ENCODE results near the gene TGFBR1. TPM values are rescaled to one million over a fixed set of nuclear protein-coding genes. Genes with fewer than 3 reads are reported as not detected.

Gene TGFBR1
- total and polyA plus RNA-seq, 8 donors = 5.2 to 119 (median 21.8) TPM

GRCh38 chr9:99176527-99177013 lies 71.7 kb downstream of the TGFBR1 start:
- no peaks in the 10 kb centered on the region for H3K36me3 ChIP-seq
- 61 to 78% (median 75%) methylated on average over 4 of the region's 4 CpGs for WGBS, 5 donors
- H3K27me3 ChIP-seq = no peaks in the 10 kb centered on the region
- H3K4me3 ChIP-seq = no peak overlapping the region
- no peak for DNase-seq
- TF ChIP-seq CTCF (IDR thresholded peaks at IDR 0.05) (no peak), POLR2AphosphoS5 (IDR thresholded peaks at IDR 0.05) (no peak), EP300 (IDR thresholded peaks at IDR 0.05) (no peak), POLR2A (IDR thresholded peaks at IDR 0.05) (no peak)
- H3K9me3 ChIP-seq = no peaks in the 10 kb centered on the region
- intact Hi-C loops (cut with DNase I; ENCODE audit: low total_unique reads) = no loop called here
- no peak overlapping the region for H3K27ac ChIP-seq
- no peaks in the 10 kb centered on the region for H3K4me1 ChIP-seq

GRCh38 chr9:99177576-99178366 lies 72.9 kb downstream of the TGFBR1 start:
- TF ChIP-seq POLR2A (IDR thresholded peaks at IDR 0.05) (no peak), EP300 (IDR thresholded peaks at IDR 0.05) (no peak), POLR2AphosphoS5 (IDR thresholded peaks at IDR 0.05) (no peak), CTCF (IDR thresholded peaks at IDR 0.05) (no peak)
- H3K4me1 ChIP-seq = no peaks in the 10 kb centered on the region
- intact Hi-C loops (cut with DNase I; ENCODE audit: low total_unique reads) = no loop called here
- no peak overlapping the region for H3K4me3 ChIP-seq
- no peak for DNase-seq
- WGBS, 5 donors = 84 to 92% (median 90%) methylated on average over 8 of the region's 8 CpGs
- no peaks in the 10 kb centered on the region for H3K36me3 ChIP-seq
- H3K27me3 ChIP-seq = no peaks in the 10 kb centered on the region
- H3K27ac ChIP-seq = no peak overlapping the region
- H3K9me3 ChIP-seq = no peaks in the 10 kb centered on the region

GRCh38 chr9:99178912-99179872 lies 74.3 kb downstream of the TGFBR1 start:
- no peak overlapping the region for H3K27ac ChIP-seq
- WGBS, 5 donors = 91 to 94% (median 93%) methylated on average over 17 of the region's 17 CpGs
- intact Hi-C loops (cut with DNase I; ENCODE audit: low total_unique reads) = no loop called here
- no peaks in the 10 kb centered on the region for H3K27me3 ChIP-seq
- no peaks in the 10 kb centered on the region for H3K9me3 ChIP-seq
- H3K36me3 ChIP-seq = no peaks in the 10 kb centered on the region
- DNase-seq = no peak
- H3K4me3 ChIP-seq = no peak overlapping the region
- peaks cover 0 to 4% (median 2%) of the 10 kb centered on the region in 4 donors for H3K4me1 ChIP-seq
- TF ChIP-seq POLR2A (IDR thresholded peaks at IDR 0.05) (no peak), CTCF (IDR thresholded peaks at IDR 0.05) (no peak), EP300 (IDR thresholded peaks at IDR 0.05) (no peak), POLR2AphosphoS5 (IDR thresholded peaks at IDR 0.05) (no peak)

GRCh38 chr9:99180199-99180598 lies 75.3 kb downstream of the TGFBR1 start:
- DNase-seq = no peak
- Histone ChIP-seq H3K27me3 (no peaks in the 10 kb centered on the region), H3K9me3 (no peaks in the 10 kb centered on the region), H3K36me3 (no peaks in the 10 kb centered on the region), H3K27ac (no peak overlapping the region), H3K4me3 (no peak overlapping the region), H3K4me1 (peaks cover 0 to 14% (median 10%) of the 10 kb centered on the region in 4 donors)
- 84 to 96% (median 93%) methylated on average over 1 of the region's 1 CpG for WGBS, 5 donors
- intact Hi-C loops (cut with DNase I; ENCODE audit: low total_unique reads) = no loop called here
- TF ChIP-seq POLR2AphosphoS5 (IDR thresholded peaks at IDR 0.05) (no peak), EP300 (IDR thresholded peaks at IDR 0.05) (no peak), CTCF (IDR thresholded peaks at IDR 0.05) (no peak), POLR2A (IDR thresholded peaks at IDR 0.05) (no peak)
